Stimulated activated naive CD4-positive, alpha-beta T cell (primary cell): ENCODE results near the gene HSD11B1.
A peak's percentile ranks its signal among the peaks of the same experiment; 100 is the strongest.

ENCODE experiments used
- DNase-seq, 6 experiments: peaks; one replicate each; lab custom pipeline; 2025; lab: John Stamatoyannopoulos, UW

The HSD11B1 gene

GRCh38 chr1:209755926-209756614 lies 51.4 kb downstream of the HSD11B1 start, which contains the start of gene TRAF3IP3:
TSS of gene TRAF3IP3 (plus strand) at chr1:209756053. CDS start at chr1:209760040, 3,987 bp downstream.
- DNase-seq, result peak; percentile 56 to 82 (median 73)

GRCh38 chr1:209756615-209757445 lies 52.2 kb downstream of the HSD11B1 start:
- DNase-seq, result peak; percentile 8 to 61 (median 32)

DNA sequence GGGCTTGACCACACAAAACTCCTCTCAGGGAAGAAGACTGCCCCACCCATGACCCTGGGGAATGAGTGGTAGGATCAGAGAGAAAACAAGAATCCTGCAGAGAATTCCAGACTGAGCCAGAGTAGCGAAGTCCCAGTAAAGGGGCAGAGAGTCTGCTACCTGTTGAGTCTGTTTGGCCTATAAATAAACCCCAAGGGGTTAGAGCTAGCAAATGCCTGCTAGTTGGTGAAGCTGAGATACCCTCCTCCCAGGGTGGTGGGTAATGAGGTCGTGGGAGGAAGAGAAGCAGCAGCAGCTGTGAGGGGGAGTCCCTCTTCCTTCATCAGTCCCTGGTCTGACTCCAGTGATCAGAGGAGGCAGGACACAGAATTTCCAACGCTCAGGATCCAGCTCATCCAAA lies 53.8 kb downstream of the HSD11B1 start:
- no peak for DNase-seq

DNA sequence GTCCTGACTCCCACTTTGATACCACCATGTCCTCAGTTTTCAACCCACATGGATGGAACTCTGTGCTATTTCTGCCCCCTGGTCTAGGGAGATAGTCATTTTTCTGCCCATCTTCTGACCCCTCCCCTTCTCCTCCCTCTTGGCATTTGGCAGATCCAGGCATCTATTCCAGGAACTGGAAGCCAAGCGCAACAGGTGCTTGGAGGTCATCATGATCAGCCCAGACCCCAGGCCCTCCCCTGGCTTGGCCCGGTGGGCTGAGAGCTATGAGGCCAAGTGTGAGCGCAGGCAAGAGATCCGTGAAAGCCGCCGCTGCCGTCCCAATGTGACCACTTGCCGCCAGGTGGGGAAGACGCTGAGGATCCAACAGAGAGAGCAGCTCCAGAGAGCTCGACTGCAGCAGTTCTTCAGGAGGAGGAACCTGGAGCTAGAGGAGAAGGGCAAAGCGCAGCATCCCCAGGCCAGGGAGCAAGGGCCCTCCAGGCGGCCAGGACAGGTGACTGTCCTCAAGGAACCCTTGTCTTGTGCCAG lies 55.2 kb downstream of the HSD11B1 start:
- no peak for DNase-seq

GRCh38 chr1:209761011-209761635 lies 56.5 kb downstream of the HSD11B1 start:
- DNase-seq, result no peak

- DNase-seq, result no peak
Observed at GRCh38 chr1:209766051-209766450, 61.4 kb downstream of the HSD11B1 start.

DNA sequence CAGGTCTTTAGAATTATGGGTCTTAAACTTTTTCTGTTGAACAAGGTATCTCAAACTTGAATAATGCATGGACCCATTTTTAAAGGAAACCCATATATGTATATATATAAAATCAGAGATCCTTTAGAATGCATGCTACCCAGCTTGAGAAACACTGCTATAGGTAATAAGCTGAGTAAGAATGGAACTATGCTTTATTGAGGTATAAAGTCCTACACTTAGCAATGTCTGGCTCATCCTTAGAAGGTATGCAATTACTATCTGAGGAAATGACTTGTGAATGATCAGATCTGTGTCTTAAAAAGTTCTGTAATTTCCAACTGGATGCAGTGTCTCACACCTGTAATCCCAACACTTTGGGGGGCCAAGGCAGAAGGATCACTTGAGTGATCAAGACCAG lies 62.5 kb downstream of the HSD11B1 start:
- DNase-seq, result no peak

DNA sequence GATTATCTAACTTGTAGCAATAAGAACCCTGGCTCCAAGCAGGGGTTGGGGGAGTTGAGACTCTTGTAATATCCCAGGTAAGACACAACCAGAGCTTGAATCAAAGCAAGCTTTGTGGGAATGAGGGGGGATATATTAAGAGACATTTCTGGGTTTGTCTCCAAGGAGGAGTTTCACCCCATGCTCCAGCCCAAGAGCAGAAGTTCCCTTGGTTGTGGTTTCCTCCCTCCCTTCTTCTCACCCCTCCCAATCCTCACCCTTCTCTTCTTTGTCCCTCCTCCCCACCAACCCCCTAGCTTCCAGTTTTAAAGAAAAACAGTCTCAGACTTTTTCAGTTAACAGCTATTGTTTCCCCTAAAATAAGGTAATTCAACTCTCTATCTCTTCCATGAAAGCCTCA lies 63.1 kb downstream of the HSD11B1 start:
- no peak for DNase-seq

DNA sequence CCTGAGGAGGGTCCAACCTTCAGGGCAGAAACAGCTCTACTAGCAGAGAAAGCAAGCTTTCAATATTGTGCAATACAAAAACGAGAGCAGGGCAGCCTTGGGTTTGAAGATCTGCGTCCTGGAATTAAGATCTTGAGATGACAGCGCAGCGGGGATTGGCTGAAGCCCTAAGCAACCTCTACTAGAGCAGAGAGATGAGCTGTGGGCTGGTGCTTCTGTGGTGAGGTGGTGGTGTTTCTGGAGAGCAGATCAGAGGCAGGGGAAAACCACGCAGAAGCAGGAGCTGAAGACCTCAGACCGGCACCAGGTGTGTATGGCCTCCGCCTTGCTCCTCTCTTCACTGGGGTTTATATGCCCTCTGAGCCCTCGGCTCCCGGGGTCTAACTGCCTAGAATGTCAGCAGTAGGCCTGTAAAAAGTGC lies 63.7 kb downstream of the HSD11B1 start:
- DNase-seq, result peak; percentile 62 to 82 (median 76)

DNA sequence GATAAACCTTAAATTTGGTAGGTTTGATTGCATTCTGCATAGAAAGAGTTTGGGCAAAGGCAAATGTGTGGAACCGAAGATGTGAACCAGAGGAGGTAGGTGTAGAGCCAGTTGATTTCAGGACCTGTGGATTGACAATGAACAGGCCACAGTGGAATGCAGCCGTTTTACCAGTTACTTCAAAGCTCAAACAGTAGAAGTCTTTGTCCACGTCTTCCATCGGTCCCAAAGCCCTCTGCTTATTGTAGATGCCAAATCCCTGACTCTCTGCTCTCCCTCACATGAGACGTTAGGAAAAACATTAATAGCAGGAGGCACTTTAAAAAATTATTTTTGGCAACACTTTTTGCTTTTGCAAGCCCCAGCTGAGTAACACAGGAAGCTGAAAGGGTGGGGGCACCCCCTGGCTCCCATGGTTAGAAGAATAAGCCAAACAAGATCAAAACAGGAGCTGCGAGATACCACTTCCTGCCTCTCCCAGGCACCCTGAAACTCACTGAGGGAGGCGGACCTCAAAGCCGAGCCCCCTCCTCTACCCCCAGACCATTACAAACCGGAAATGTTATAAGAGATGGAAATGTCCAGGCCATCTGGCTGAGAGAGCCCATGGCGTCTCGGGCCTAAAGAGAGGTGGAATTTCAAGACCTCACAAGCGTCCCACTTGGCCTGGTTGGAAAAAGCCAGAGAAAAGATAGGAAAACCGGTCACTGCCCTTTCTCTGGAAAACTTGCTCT lies 64.7 kb downstream of the HSD11B1 start:
- DNase-seq, result peak; percentile 43 to 81 (median 74)

- DNase-seq, result no peak
Observed at GRCh38 chr1:209769971-209770370, 65.3 kb downstream of the HSD11B1 start.

GRCh38 chr1:209770636-209771415 lies 66.2 kb downstream of the HSD11B1 start:
- no peak for DNase-seq

- no peak for DNase-seq
Observed at GRCh38 chr1:209772126-209772525, 67.5 kb downstream of the HSD11B1 start.

DNA sequence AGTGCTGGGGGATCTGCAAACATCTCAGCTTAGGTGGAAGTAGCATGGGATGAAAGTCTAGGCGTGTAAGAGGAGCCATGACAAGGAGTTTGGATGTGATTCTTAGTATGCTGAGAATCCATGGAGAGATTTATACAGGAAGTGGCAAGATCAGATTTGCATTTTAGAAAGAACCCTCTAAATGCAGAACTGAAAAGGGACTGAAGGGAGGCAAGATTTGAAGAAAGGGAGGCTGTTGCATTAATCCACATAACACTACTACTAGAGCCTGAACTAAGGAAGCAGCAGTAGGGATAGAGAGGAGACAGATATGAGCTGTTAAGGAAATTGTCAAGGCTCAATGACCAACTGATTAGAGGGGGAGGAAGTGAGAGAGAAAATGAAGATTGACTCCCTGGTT lies 69.9 kb downstream of the HSD11B1 start:
- no peak for DNase-seq

- no peak for DNase-seq
Observed at GRCh38 chr1:209775678-209776077, 71.0 kb downstream of the HSD11B1 start.

GRCh38 chr1:209777587-209777986 lies 72.9 kb downstream of the HSD11B1 start:
- DNase-seq, result no peak

GRCh38 chr1:209778102-209778501 lies 73.5 kb downstream of the HSD11B1 start:
- no peak for DNase-seq

- DNase-seq, result no peak
Observed at GRCh38 chr1:209780268-209780667, 75.6 kb downstream of the HSD11B1 start.

- peak in 1 of 6 experiments; percentile 11 for DNase-seq
Observed at GRCh38 chr1:209783386-209783785, 78.7 kb downstream of the HSD11B1 start.
